Esophagus muscularis mucosa (tissue), 3 donors: ENCODE data around the gene NUP54.

Experiments
- POLR2A ChIP-seq: fragments of 450-650 bp; IDR thresholded peaks from one replicate; pipeline ENCODE4 v1.6.1; 2017; ENCODE audit warnings: antibody characterized with exemption, moderate library complexity, mild to moderate bottlenecking, low read depth
- POLR2AphosphoS5 ChIP-seq, 2 donors: sonication (generic); formaldehyde crosslinking; IDR thresholded peaks; one replicate each; pipeline ENCODE4 v1.6.1; 2017; ENCODE audit warnings: antibody characterized with exemption in 2 of 2
- TF ChIP-seq, protein P1 (sequence below), 3 experiments: fragments of 200-600 bp in 2 of 3; fragments of 450-650 bp in 1 of 3; sonication (generic) in 2 of 3; IDR thresholded peaks; one replicate each; pipeline ENCODE4 v1.5.1; 2017 to 2019; ENCODE audit warnings: antibody characterized with exemption in 3 of 3, mild to moderate bottlenecking in 2 of 3, moderate library complexity in 1 of 3

DNA sequence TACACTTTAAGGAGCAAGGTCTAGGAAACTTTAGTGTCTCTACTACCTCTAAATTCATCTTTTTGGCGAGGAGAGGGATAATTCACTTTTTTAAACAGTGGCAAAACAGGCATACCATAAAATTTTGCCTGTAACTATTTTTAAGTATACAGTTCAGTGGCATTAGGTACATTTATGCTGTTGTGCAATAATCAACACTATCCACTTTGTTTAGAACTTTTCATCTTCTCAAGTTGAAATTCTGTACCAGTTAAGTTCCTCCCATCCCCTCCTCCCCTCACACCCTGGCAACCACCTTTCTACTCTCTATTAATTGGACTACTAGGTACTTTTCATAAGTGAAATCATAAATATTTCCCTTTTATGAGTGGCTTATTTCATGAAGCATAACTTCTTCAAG is 31.4 kb downstream of the NUP54 start:
- TF ChIP-seq POLR2AphosphoS5 (IDR thresholded peaks at IDR 0.05), result no peak
- TF ChIP-seq, protein P1, sequence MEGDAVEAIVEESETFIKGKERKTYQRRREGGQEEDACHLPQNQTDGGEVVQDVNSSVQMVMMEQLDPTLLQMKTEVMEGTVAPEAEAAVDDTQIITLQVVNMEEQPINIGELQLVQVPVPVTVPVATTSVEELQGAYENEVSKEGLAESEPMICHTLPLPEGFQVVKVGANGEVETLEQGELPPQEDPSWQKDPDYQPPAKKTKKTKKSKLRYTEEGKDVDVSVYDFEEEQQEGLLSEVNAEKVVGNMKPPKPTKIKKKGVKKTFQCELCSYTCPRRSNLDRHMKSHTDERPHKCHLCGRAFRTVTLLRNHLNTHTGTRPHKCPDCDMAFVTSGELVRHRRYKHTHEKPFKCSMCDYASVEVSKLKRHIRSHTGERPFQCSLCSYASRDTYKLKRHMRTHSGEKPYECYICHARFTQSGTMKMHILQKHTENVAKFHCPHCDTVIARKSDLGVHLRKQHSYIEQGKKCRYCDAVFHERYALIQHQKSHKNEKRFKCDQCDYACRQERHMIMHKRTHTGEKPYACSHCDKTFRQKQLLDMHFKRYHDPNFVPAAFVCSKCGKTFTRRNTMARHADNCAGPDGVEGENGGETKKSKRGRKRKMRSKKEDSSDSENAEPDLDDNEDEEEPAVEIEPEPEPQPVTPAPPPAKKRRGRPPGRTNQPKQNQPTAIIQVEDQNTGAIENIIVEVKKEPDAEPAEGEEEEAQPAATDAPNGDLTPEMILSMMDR (IDR thresholded peaks at IDR 0.05), result no peak
- no peak for TF ChIP-seq POLR2A
